ENCODE data around the gene MCRIP1. TPM values are rescaled to one million over a fixed set of nuclear protein-coding genes. Genes with fewer than 3 reads are reported as not detected.

MCRIP1 gene
- total and polyA plus RNA-seq, 2 of the 13 experiments (the other 11 are each of a cell fraction or from before 2014, with no cell fraction given): 79.7 to 84.9 TPM

- TF ChIP-seq FOSL2 (CRISPR knock-in tag; IDR thresholded peaks at IDR 0.05): peak; percentile 60; the same call in 1 of the 2 replicates
- no peak; the same call in 1 of the 2 replicates for TF ChIP-seq CENPBD1 (CRISPR knock-in tag; IDR thresholded peaks at IDR 0.05; ENCODE audit: borderline replicate concordance, low read depth)
- no peak for TF ChIP-seq SMC3 (IDR thresholded peaks at IDR 0.05; ENCODE audit: low read length)
- TF ChIP-seq IRF1 (CRISPR knock-in tag; IDR thresholded peaks at IDR 0.05; ENCODE audit: low read depth): no peak
- TF ChIP-seq LRRFIP1 (CRISPR knock-in tag; conservative IDR thresholded peaks at IDR 0.05): no peak
- no peak; the same call in 1 of the 2 replicates for TF ChIP-seq CREB3 (CRISPR knock-in tag; IDR thresholded peaks at IDR 0.05)
- peak; percentile 89 for TF ChIP-seq ZNF710 (CRISPR knock-in tag; IDR thresholded peaks at IDR 0.05; ENCODE audit: borderline replicate concordance)
- TF ChIP-seq HMG20A (CRISPR knock-in tag; IDR thresholded peaks at IDR 0.05; ENCODE audit: borderline replicate concordance): no peak
- no peak for TF ChIP-seq TBP (CRISPR knock-in tag; IDR thresholded peaks at IDR 0.05)
- TF ChIP-seq ZNF629 (CRISPR knock-in tag; conservative IDR thresholded peaks at IDR 0.05): no peak
- TF ChIP-seq BATF2 (CRISPR knock-in tag; IDR thresholded peaks at IDR 0.05): peak; percentile 98
- TF ChIP-seq RNF2 (conservative IDR thresholded peaks at IDR 0.05; ENCODE audit: low read depth): peak; percentile 98
- peak; percentile 84 for TF ChIP-seq JUND (CRISPR knock-in tag; IDR thresholded peaks at IDR 0.05)
- TF ChIP-seq CBX1 (IDR thresholded peaks at IDR 0.05; ENCODE audit: low read depth): peak; percentile 90
- TF ChIP-seq ZNF703 (CRISPR knock-in tag; IDR thresholded peaks at IDR 0.05; ENCODE audit: borderline replicate concordance): peak; percentile 89
- TF ChIP-seq KLF16 (CRISPR knock-in tag; IDR thresholded peaks at IDR 0.05): peak; percentile 62 to 80; a peak in 2 of 4 replicates
- TF ChIP-seq ZKSCAN8 (CRISPR knock-in tag; IDR thresholded peaks at IDR 0.05; ENCODE audit: borderline replicate concordance): peak; percentile 26
- peak; percentile 73 for TF ChIP-seq ZNF143 (CRISPR knock-in tag; IDR thresholded peaks at IDR 0.05)
- peak; percentile 93 for TF ChIP-seq MEIS2 (CRISPR knock-in tag; IDR thresholded peaks at IDR 0.05)
- no peak for TF ChIP-seq SNRNP70 (IDR thresholded peaks at IDR 0.05; ENCODE audit: low read depth, low read length)
Observed at GRCh38 chr17:81871387-81872230, 38.5 kb upstream of the MCRIP1 start (continued).
